ENCODE measurements around the gene SLC16A10. TPM values are rescaled to one million over a fixed set of nuclear protein-coding genes. Genes with fewer than 3 reads are reported as not detected.
"Not testable (repeated sequence)": the region's sequence is repeated elsewhere in the genome, so short reads cannot be mapped to it uniquely, and the experiment has no call there.

The SLC16A10 gene
- total RNA-seq, 1 experiment from 2014 or later = 1.7 TPM

DNA sequence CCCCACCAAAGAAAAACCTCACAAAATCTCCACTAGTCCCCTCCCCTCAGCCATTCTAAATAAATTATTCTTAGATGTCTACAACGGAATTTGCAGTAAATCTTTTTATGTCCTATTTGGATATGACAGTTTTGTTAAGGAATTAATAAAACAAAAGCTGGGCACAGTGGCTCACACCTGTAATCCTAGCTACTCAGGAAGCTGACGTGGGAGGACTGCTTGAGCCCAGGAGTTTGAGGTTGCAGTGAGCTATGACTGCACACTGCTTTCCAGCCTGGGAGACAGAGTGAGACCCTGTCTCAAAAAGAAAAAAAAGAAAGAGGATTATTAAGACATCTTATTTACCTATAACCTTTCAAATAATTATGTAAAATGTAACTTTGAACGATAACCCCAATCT, 165.4 kb downstream of the SLC16A10 start:
- POLR2A ChIA-PET (ENCODE audit: unreplicated experiment) = no interaction called here
- CTCF ChIA-PET = no interaction called here

DNA sequence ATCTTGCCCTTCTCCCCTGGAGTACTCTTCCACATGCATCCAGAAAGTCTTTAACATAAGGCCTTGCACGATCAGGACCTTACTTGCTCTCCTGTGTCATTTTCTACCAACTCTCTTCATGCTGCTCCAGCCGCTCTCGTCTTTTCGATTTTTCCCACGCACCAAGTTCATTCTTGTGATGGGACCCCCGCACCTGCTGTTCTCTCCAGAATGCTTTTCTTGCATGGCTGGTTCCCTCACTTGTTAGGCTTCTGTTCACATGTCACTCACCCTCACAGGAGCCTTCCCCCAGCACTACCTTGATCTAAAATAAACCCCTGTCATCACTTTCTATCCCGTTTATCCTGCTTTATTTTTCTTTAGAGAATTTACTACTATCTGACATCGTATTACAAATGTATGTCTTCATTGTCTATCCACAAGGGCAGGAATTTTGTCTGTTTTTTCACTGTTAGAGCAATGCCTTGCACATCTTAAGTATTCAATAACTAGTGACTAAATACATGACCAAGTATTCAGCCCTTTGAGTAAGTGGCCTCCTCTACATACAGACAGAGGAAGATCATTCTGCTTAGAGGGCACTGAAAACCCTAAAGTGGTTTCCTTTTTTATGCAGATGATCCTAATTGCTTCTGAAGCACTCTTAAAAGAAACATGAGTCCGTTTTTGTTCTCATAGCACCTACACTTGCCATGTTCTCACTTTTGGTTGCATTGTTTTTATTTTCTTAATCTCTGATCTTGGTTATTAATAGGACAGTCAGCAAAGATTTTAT, 166.9 kb downstream of the SLC16A10 start:
- POLR2A ChIA-PET (ENCODE audit: unreplicated experiment) = no interaction called here
- intact Hi-C loops (cut with micrococcal nuclease; ENCODE audit: unreplicated experiment) = no loop called here

More for the DNA sequence above, 165.4 kb downstream of the SLC16A10 start:
- no peaks in the 10 kb centered on the region for H3K36me3 ChIP-seq (ENCODE audit: low read depth)
- no peaks in the 10 kb centered on the region for H3K4me1 ChIP-seq (replicated peaks; ENCODE audit: insufficient read depth)
- no peak overlapping the region for H3K27ac ChIP-seq
- no peak for DNase-seq
- no peak overlapping the region for H3K4me3 ChIP-seq
- H3K79me2 ChIP-seq (ENCODE audit: low read depth) = no peaks in the 10 kb centered on the region
- H3K27me3 ChIP-seq (ENCODE audit: insufficient read depth, low read depth) = no peaks in the 10 kb centered on the region
- H3K9me2 ChIP-seq (ENCODE audit: insufficient read depth) = no peaks in the 10 kb centered on the region
- no peak overlapping the region for H2AFZ ChIP-seq
- BruUV-seq (replicated peaks) = no TSS peak
- 0 out of 2 replicates have a peak, but pooled peaks cover 7% of the 10 kb centered on the region for H3F3A ChIP-seq (ENCODE audit: insufficient read depth, low read depth)
- no peaks in the 10 kb centered on the region for H4K20me1 ChIP-seq (ENCODE audit: insufficient read depth)
- intact Hi-C loops (cut with micrococcal nuclease; ENCODE audit: unreplicated experiment) = no loop called here
- H3K4me2 ChIP-seq = no peak overlapping the region
- TF ChIP-seq EZH2 (IDR thresholded peaks at IDR 0.05; ENCODE audit: low read depth) = no peak
- TF ChIP-seq, protein P1, sequence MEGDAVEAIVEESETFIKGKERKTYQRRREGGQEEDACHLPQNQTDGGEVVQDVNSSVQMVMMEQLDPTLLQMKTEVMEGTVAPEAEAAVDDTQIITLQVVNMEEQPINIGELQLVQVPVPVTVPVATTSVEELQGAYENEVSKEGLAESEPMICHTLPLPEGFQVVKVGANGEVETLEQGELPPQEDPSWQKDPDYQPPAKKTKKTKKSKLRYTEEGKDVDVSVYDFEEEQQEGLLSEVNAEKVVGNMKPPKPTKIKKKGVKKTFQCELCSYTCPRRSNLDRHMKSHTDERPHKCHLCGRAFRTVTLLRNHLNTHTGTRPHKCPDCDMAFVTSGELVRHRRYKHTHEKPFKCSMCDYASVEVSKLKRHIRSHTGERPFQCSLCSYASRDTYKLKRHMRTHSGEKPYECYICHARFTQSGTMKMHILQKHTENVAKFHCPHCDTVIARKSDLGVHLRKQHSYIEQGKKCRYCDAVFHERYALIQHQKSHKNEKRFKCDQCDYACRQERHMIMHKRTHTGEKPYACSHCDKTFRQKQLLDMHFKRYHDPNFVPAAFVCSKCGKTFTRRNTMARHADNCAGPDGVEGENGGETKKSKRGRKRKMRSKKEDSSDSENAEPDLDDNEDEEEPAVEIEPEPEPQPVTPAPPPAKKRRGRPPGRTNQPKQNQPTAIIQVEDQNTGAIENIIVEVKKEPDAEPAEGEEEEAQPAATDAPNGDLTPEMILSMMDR (conservative IDR thresholded peaks at IDR 0.05) = no peak
- no peaks in the 10 kb centered on the region for H3K9me3 ChIP-seq (ENCODE audit: insufficient read depth, low read depth)

DNA sequence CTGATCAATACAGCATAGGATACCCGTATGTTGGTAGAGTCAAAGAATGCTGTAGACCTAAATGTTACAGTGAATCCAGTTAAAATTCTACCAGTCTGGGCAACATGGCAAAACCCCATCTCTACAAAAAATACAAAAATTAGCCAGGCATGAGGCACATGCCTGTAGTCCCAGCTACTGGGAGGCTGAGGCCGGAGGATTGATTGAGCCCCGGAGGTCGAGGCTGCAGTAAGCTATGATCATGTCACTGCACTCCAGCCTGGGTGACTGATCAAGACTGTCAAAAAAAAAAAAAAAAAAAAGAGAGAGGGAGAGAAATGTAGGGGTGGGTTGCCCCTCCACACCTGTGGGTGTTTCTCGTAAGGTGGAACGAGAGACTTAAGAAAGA, 167.5 kb downstream of the SLC16A10 start:
- DNase-seq = no peak
- H3F3A ChIP-seq (ENCODE audit: insufficient read depth, low read depth) = peaks cover 7% of the 10 kb centered on the region; the same call in 1 of the 2 replicates
- H3K9me2 ChIP-seq (ENCODE audit: insufficient read depth) = no peaks in the 10 kb centered on the region
- TF ChIP-seq EZH2 (IDR thresholded peaks at IDR 0.05; ENCODE audit: low read depth) = no peak
- TF ChIP-seq, protein P1 (conservative IDR thresholded peaks at IDR 0.05) = no peak
- no peaks in the 10 kb centered on the region for H4K20me1 ChIP-seq (ENCODE audit: insufficient read depth)
- no peaks in the 10 kb centered on the region for H3K36me3 ChIP-seq (ENCODE audit: low read depth)
- no peaks in the 10 kb centered on the region for H3K9me3 ChIP-seq (ENCODE audit: insufficient read depth, low read depth)
- ChIA-PET CTCF (no interaction called here), POLR2A (ENCODE audit: unreplicated experiment) (no interaction called here)
- H3K4me1 ChIP-seq (replicated peaks; ENCODE audit: insufficient read depth) = 0 out of 2 replicates have a peak, but pooled peaks cover 5% of the 10 kb centered on the region
- H3K27me3 ChIP-seq (ENCODE audit: insufficient read depth, low read depth) = no peaks in the 10 kb centered on the region
- no peak overlapping the region for H3K4me3 ChIP-seq
- H3K79me2 ChIP-seq (ENCODE audit: low read depth) = peaks cover 5% of the 10 kb centered on the region
- intact Hi-C loops (cut with micrococcal nuclease; ENCODE audit: unreplicated experiment) = no loop called here
- no peak overlapping the region for H3K4me2 ChIP-seq
- BruUV-seq (replicated peaks) = no TSS peak
- no peak overlapping the region for H2AFZ ChIP-seq
- H3K27ac ChIP-seq = no peak overlapping the region

More for the DNA sequence above, 166.9 kb downstream of the SLC16A10 start:
- Histone ChIP-seq H3K79me2 (ENCODE audit: low read depth) (no peaks in the 10 kb centered on the region), H2AFZ (no peak overlapping the region), H3K4me2 (no peak overlapping the region), H3K4me3 (no peak overlapping the region), H3K4me1 (replicated peaks; ENCODE audit: insufficient read depth) (0 out of 2 replicates have a peak, but pooled peaks cover 5% of the 10 kb centered on the region), H3K36me3 (ENCODE audit: low read depth) (no peaks in the 10 kb centered on the region), H3K9me2 (ENCODE audit: insufficient read depth) (no peaks in the 10 kb centered on the region), H4K20me1 (ENCODE audit: insufficient read depth) (no peaks in the 10 kb centered on the region), H3F3A (ENCODE audit: insufficient read depth, low read depth) (peaks cover 7% of the 10 kb centered on the region; the same call in 1 of the 2 replicates), H3K27ac (no peak overlapping the region), H3K27me3 (ENCODE audit: insufficient read depth, low read depth) (no peaks in the 10 kb centered on the region), H3K9me3 (ENCODE audit: insufficient read depth, low read depth) (no peaks in the 10 kb centered on the region)
- no peak for TF ChIP-seq EZH2 (IDR thresholded peaks at IDR 0.05; ENCODE audit: low read depth)
- DNase-seq = no peak
- BruUV-seq (replicated peaks) = no TSS peak
- CTCF ChIA-PET = no interaction called here

DNA sequence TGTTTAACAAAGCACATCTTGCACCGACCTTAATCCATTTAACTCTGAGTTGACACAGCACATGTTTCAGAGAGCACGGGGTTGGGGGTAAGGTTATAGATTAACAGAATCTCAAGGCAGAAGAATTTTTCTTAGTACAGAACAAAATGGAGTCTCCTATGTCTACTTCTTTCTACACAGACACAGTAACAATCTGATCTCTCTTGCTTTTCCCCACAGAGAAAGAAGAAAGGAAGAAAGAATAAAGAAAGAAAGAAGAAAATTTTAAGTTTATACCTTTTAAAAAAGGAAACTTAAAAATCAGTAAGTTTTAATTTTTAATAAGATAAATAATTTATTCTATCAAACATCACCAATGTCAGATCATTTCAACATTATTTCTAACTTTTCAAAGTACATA, 168.5 kb downstream of the SLC16A10 start:
- H3K9me2 ChIP-seq (ENCODE audit: insufficient read depth); H3K4me2 ChIP-seq; H3K27ac ChIP-seq; DNase-seq; CTCF ChIA-PET; H3F3A ChIP-seq (ENCODE audit: insufficient read depth, low read depth); H2AFZ ChIP-seq; H4K20me1 ChIP-seq (ENCODE audit: insufficient read depth); H3K4me3 ChIP-seq; POLR2A ChIA-PET (ENCODE audit: unreplicated experiment); BruUV-seq (replicated peaks); H3K9me3 ChIP-seq (ENCODE audit: insufficient read depth, low read depth); H3K36me3 ChIP-seq (ENCODE audit: low read depth); intact Hi-C loops (cut with micrococcal nuclease; ENCODE audit: unreplicated experiment); H3K27me3 ChIP-seq (ENCODE audit: insufficient read depth, low read depth): not testable (repeated sequence)
- Histone ChIP-seq H3K79me2 (ENCODE audit: low read depth) (peaks cover 15% of the 10 kb centered on the region), H3K4me1 (replicated peaks; ENCODE audit: insufficient read depth) (peaks cover 13% of the 10 kb centered on the region)

All from PC-9 (cell line).